Posterior vena cava (tissue), 2 donors: Measurements from ENCODE around the gene SST. TPM values are rescaled to one million over a fixed set of nuclear protein-coding genes. Genes with fewer than 3 reads are reported as not detected.
"Not testable (repeated sequence)": the region's sequence is repeated elsewhere in the genome, so short reads cannot be mapped to it uniquely, and the experiment has no call there.

ENCODE experiments used
- DNase-seq: peaks from one replicate; pipeline ENCODE4 v3.0.0-alpha.2; 2020; ENCODE audit warnings: low spot score
- intact Hi-C, 2 donors: fragments of 100-400 bp; cut with DNase I; formaldehyde crosslinking; loops; one replicate each; pipeline versions ENCODE4 v1.14.1 to v1.14.2; 2022 to 2023
- total RNA-seq, 2 donors: library from RNA; stranded (reverse); fragmentation: NEBNext Ultra II Directional; extraction: Animal tissue kit (Norgen Biotek cat#: 25700); gene quantifications; one replicate each; pipeline ENCODE4 v1.2.1, GENCODE V29; 2021
- donor health status: DM: yes; HTN: yes; CAD: no.
- donor health status: DM: yes; HTN: yes; CAD: no.

The SST gene
- total RNA-seq, 2 donors from 2014 or later: not detected

GRCh38 chr3:187686621-187687273 lies 16.6 kb upstream of the SST start:
- DNase-seq: no peak
- intact Hi-C loops: no loop called here

DNA sequence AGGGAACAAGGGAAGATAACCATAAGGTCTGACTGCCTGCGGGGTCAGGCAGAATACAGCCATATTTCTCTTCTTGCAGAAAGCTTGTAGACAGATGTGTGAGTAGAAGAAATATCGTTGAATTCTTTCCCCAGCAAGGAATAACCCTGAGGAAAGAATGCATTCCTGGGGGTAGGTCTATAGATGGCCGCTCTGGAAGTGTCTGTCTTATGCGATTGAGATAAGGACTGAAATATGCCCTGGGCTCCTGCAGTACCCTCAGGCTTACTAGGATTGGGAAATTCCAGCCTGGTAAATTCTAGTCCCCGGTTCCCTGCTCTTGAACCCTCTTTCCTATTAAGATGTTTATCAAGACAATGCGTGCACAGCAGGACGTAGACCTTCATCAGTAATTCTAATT lies 15.8 kb upstream of the SST start:
- intact Hi-C loops: no loop called here
- DNase-seq: no peak

DNA sequence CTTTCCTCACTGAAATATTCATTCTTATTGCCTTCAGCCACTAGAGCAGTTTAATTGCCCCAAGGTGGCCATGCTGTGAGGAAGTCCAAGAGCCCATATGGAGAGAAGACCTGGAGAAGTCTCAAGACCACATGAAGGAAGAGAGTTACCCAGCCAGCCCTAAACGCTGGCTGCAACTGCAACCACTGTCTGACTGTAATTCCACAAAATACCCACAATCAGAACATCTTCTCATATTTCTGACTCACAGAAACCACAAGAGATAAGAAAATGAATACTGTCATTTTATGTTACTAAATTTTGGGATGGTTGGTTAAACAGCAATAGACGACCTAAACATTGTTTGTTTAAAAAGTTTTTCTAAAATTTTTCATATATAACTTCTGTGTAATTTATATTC lies 14.7 kb upstream of the SST start:
- no peak for DNase-seq
- intact Hi-C loops: no loop called here

GRCh38 chr3:187684444-187684843 lies 14.2 kb upstream of the SST start:
- intact Hi-C loops: no loop called here
- no peak for DNase-seq

DNA sequence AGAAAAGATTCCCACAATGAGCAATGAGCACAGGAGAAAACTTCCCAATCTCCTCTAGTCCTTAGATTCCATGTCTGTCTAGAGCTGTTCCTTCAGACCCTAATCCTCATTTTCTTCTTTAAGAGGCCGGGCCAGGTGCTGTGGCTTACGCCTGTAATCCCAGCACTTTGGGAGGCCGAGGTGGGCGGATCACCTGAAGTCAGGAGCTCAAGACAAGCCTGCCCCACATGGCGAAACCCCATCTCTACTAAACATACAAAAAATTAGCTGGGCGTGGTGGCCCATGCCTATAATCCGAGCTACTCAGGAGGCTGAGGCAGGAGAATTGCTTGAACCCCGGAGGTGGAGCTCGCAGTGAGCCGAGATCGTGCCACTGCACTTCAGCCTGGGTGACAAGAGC lies 11.6 kb upstream of the SST start:
- intact Hi-C loops: loop anchor here in 1 of 2 donors (2.0 kb wide), 1 partner anchor 355 kb away; no protein-coding TSS in a partner anchor
- not testable (repeated sequence) for DNase-seq

DNA sequence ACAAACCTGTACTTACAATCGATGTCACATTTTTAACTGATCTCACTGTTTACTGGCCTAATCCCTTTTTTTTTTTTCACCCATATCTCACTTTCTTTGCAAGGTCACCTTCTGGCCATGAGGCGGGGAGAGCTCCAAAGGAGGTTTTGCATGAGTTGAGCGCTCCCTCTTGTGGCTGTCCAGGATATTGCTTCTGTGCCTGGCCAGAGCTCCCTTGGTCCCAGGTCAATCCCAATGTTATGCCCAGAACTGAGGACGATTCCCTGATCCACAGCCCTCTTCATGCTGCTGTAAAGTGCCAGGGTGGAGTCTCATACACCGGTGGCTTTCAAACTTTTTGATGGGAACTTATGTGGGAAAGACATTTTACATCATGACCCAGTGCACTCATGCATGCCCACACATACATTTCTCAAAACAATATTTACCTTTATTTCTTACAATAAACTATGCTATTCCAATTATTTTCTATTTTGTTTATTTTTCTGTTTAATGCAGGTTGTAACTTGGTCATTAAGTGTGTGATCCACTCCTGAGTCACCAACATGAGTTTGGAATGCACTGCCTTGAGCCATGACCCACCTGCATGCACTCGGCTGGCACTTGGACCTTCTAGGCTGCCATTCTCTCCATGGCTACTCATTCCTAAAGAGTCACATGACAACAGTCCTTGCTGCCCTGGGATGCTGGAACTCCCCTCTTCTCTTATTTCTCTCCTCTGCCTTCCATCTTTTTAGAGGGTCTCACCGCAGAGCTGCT lies 9.6 kb upstream of the SST start:
- peak; percentile 90 for DNase-seq
- intact Hi-C loops: loop anchor here (2.0 to 10.0 kb wide), 3 partner anchors 361 to 459 kb away; no protein-coding TSS in a partner anchor

- DNase-seq: no peak
- intact Hi-C loops: loop anchor here (2.0 to 10.0 kb wide), 3 partner anchors 360 to 458 kb away; no protein-coding TSS in a partner anchor
These were observed 8.6 kb upstream of the SST start for GRCh38 chr3:187678726-187679268.

DNA sequence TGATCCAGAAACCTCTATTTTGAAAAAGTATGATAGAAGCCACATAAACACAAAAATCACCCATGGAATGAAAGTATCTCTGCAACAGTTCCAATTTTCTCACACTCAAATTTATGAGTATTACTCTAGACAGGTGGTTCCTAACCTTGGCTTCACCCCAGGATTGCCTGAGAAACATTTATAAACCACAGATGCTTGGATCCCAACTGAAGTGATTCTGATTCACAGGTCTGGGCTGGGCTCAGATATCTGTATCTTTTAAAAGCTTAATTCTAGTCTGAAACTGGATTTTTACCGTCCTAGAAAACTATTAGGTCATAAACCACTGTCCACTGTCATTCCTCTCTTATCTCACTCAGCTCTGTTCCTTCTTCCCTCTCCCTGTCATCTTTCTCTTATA lies 7.4 kb upstream of the SST start:
- DNase-seq: no peak
- intact Hi-C loops: loop anchor here (2.0 to 10.0 kb wide), 3 partner anchors 359 to 457 kb away; no protein-coding TSS in a partner anchor

- no peak for DNase-seq
- intact Hi-C loops: loop anchor here in 1 of 2 donors (10.0 kb wide), 1 partner anchor 448 kb away; no protein-coding TSS in a partner anchor
These were observed 2.8 kb upstream of the SST start for GRCh38 chr3:187673012-187673411.

GRCh38 chr3:187667526-187667925 lies 2.7 kb downstream of the SST start:
- intact Hi-C loops: no loop called here

DNA sequence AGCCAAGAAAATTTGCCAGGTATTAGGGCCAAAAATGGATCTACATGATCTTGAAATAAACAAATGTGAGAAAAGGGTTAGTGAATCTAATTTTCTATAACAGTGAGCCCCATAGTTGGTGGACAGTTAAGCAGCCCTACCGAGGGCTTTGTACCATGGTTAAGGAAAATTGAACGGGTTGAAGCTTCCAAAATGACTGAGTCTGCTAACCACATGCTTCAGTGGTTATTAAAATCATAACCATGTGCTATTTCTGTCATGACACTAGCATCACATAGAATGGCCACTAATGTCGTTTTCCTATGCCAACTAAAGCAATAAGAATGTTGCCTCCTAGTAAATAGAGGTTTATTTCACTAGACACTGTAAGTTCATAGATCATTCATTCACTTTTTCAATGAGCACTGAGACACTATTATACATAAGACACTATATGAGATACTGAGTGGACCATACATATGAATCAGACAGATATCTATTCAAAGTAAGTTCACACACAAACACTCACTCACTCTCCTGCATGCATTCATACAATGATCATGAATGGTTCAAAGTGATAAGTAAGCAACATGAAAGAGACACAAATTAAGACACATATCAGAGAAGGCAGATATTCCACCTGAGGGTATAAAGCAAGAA lies 4.3 kb downstream of the SST start:
- intact Hi-C loops: no loop called here
- DNase-seq: no peak

More at GRCh38 chr3:187667526-187667925, 2.7 kb downstream of the SST start:
- no peak for DNase-seq

GRCh38 chr3:187665010-187665409 lies 5.2 kb downstream of the SST start:
- intact Hi-C loops: no loop called here
- DNase-seq: no peak

DNA sequence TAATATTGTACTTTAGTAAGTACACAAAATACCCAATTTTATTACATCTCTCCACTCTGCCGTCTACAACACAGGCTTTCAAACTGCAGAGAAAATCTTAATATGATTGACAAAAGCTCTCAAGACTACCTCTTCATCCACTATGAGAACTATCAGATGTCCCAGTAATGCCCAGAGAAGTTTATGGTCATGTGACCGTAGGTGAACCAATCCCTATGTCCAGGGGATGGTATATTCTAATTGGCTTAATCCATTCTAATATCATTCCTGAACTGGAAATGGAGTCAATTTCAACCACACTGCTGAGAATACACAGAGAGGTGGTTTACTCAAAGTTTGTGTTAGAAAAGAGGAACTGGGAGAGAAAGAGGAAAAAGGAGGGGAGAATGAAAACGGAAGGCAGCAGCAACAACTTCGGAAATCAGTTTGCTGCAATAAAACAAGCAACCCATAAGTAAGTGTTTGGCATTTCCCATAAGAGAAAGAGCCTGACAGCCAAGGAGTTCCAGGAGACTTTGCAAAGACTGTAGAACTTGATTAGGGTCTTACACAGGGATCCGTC lies 7.3 kb downstream of the SST start:
- intact Hi-C loops: no loop called here
- DNase-seq: no peak

GRCh38 chr3:187661267-187661666 lies 8.9 kb downstream of the SST start:
- no peak for DNase-seq
- intact Hi-C loops: no loop called here

DNA sequence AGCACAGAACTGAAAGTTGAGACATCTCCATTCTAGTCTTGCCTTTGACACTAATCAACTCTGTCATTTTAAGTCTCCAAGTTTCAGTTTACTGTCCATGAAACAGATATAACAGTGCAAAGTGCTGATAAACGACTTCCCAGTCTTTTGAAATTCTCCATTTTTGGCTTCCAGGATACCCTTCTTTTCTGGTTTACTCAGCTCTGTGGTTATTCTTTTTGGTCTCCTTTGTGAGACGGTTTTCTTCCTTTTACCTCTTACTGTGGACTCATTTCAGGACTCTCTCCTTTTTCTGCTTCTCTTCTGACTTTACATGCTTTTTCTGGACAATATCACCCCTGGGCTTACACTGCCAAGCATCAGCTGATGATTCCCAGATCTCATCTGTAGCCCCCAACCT lies 18.9 kb downstream of the SST start:
- intact Hi-C loops: no loop called here

DNA sequence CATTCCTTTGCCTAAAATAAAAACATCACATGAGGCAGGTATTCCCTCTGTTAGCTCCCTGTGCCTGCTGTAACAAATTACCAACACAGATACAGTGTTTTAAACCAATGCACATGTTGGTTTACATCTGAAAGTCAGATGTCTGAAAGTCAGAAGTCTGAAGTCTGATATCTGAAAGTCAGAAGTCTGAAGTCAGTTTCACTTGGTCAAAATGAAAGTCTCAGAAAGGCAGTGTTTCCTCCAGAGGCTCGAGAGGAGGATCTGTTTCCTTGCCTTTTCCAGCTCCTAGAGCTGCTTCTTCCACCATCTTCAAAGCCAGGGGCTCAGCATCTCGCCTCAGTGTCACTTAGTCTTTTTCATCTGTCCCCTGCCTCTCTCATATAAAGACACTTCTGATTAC lies 22.0 kb downstream of the SST start:
- DNase-seq: no peak
- intact Hi-C loops: no loop called here

More for the DNA sequence above, 18.9 kb downstream of the SST start:
- no peak for DNase-seq

DNA sequence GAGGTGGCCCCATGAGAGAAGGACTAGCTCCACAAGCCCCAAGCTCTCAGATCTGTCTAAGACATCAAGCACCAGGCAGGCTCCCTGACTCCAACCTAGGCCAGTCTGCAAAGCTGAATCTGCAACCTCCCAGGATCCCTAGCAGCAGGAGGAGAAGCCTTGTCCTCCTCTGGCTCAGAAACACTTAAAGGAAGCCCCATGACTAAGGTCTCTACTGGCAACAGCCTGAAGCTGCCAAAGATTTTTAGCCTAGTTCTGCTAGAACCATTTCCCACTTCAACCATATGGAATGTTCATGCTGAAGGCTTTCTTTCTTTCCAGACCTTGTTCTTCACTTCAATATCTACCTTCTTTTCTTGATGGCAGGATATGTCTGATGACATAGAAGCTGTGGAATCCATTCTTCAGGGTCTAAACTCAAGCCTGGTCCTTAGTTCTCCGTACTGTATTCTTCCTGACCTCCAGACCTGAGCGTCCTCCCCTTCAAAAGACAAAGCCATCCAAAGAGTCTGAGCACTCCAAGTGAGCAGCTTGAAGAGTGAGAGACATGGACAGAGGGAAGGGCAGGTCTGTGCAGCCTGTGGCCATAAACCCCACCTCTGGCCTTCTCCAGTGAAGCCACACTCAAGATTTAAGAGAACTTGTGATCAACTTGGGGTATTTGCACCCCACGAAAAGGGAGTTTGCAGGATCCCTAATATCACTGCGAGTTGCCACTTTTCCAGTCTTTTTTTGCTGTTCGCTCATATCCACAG lies 23.1 kb downstream of the SST start:
- intact Hi-C loops: no loop called here
- no peak for DNase-seq

- intact Hi-C loops, DNase-seq: not testable (repeated sequence)
These were observed 24.8 kb downstream of the SST start for GRCh38 chr3:187645379-187645778.

GRCh38 chr3:187642861-187643260 lies 27.3 kb downstream of the SST start:
- DNase-seq: no peak
- intact Hi-C loops: loop anchor here in 1 of 2 donors (5.0 kb wide), 1 partner anchor 399 kb away; no protein-coding TSS in a partner anchor
